ENCODE measurements around the gene UNC13C.

The UNC13C gene

GRCh38 chr15:54099010-54099409 lies 120.8 kb downstream of the UNC13C start:
- TF ChIP-seq, protein P1, sequence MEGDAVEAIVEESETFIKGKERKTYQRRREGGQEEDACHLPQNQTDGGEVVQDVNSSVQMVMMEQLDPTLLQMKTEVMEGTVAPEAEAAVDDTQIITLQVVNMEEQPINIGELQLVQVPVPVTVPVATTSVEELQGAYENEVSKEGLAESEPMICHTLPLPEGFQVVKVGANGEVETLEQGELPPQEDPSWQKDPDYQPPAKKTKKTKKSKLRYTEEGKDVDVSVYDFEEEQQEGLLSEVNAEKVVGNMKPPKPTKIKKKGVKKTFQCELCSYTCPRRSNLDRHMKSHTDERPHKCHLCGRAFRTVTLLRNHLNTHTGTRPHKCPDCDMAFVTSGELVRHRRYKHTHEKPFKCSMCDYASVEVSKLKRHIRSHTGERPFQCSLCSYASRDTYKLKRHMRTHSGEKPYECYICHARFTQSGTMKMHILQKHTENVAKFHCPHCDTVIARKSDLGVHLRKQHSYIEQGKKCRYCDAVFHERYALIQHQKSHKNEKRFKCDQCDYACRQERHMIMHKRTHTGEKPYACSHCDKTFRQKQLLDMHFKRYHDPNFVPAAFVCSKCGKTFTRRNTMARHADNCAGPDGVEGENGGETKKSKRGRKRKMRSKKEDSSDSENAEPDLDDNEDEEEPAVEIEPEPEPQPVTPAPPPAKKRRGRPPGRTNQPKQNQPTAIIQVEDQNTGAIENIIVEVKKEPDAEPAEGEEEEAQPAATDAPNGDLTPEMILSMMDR (conservative IDR thresholded peaks at IDR 0.05; ENCODE audit: low read depth, low read length) = no peak

DNA sequence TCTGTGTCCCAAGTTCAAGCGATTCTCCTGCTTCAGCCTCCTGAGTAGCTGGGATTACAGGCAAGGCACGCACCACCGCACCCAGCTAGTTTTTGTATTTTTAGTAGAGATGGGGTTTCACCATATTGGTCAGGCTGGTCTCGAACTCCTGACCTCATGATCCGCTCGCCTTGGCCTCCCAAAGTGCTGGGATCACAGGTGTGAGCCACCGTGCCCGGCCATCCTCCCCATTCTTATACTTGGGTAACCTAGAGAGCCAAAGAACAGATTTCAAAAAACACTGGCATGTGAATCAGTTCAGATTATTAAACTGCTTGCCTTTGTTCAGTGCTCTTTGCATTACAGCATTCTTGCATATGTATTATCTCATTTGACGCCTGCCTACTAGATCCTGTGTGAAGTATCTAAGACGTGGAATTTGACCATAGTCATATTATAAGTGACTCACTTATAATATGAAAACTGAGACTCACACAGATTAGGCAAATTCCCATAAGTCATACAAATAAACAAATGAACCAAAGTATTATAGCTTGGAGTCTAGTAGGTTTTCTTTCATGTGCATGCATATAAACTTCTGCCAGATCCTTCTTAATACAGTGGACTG lies 123.5 kb downstream of the UNC13C start:
- TF ChIP-seq, protein P1 (conservative IDR thresholded peaks at IDR 0.05; ENCODE audit: low read depth, low read length) = no peak
- no peak overlapping the region for H3K4me3 ChIP-seq (ENCODE audit: low read depth, low read length)
- DNase-seq (ENCODE audit: low read depth) = no peak

More at GRCh38 chr15:54099010-54099409, 120.8 kb downstream of the UNC13C start:
- DNase-seq (ENCODE audit: low read depth) = no peak
- H3K4me3 ChIP-seq (ENCODE audit: low read depth, low read length) = no peak overlapping the region

- no peak overlapping the region for H3K4me3 ChIP-seq (ENCODE audit: low read depth, low read length)
- no peak for DNase-seq (ENCODE audit: low read depth)
- TF ChIP-seq, protein P1 (conservative IDR thresholded peaks at IDR 0.05; ENCODE audit: low read depth, low read length) = no peak
Measured at GRCh38 chr15:54102704-54103103, 124.5 kb downstream of the UNC13C start.

- no peak for DNase-seq (ENCODE audit: low read depth)
- TF ChIP-seq, protein P1 (conservative IDR thresholded peaks at IDR 0.05; ENCODE audit: low read depth, low read length) = no peak
- H3K4me3 ChIP-seq (ENCODE audit: low read depth, low read length) = no peak overlapping the region
Measured at GRCh38 chr15:54109014-54109413, 130.8 kb downstream of the UNC13C start.

DNA sequence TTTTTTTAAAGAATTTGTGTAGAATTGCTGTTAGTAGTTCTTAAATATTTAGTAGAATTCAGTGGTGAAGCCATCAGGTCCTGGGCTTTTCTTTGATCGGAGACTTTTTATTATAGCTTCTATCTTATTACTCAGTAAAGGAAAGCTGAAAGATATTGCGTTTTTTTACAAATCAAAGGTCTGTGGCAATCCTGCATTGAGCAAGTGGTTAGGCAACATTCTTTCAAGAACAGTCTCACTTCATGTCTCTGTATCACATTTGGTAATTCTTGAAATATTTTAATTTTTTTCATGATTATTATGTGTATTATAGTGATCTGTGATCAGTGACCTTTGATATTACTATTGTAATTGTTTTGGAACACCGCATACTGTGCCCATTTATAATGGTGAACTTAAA lies 140.8 kb downstream of the UNC13C start:
- TF ChIP-seq, protein P1 (conservative IDR thresholded peaks at IDR 0.05; ENCODE audit: low read depth, low read length) = no peak
- DNase-seq (ENCODE audit: low read depth) = no peak
- H3K4me3 ChIP-seq (ENCODE audit: low read depth, low read length) = no peak overlapping the region

- no peak overlapping the region for H3K4me3 ChIP-seq (ENCODE audit: low read depth, low read length)
- TF ChIP-seq, protein P1 (conservative IDR thresholded peaks at IDR 0.05; ENCODE audit: low read depth, low read length) = no peak
- DNase-seq (ENCODE audit: low read depth) = no peak
Measured at GRCh38 chr15:54120949-54121463, 142.8 kb downstream of the UNC13C start.

- H3K4me3 ChIP-seq (ENCODE audit: low read depth, low read length) = no peak overlapping the region
- TF ChIP-seq, protein P1 (conservative IDR thresholded peaks at IDR 0.05; ENCODE audit: low read depth, low read length) = no peak
- DNase-seq (ENCODE audit: low read depth) = no peak
Measured at GRCh38 chr15:54127574-54127973, 149.3 kb downstream of the UNC13C start.

Measured in choroid plexus epithelial cell (primary cell).